Calu3 (cell line): ENCODE data around the gene SPHK2. TPM values are rescaled to one million over a fixed set of nuclear protein-coding genes. Genes with fewer than 3 reads are reported as not detected.

Experiments
- BruUV-seq: library from RNA; stranded (reverse); fragments of 400-500 nt; replicated peaks from 2 replicates; lab custom pipeline; 2021; lab: Mats Ljungman, UMichigan
- CTCF ChIA-PET: fragments of 300-600 bp; sonication (Branson Sonifier 250); formaldehyde crosslinking; loops from one replicate; lab custom pipeline; 2022; ENCODE audit warnings: antibody characterized with exemption; lab: Charles Lee
- DNase-seq: peaks from one replicate; pipeline ENCODE4 v3.0.0; 2022
- H3K27ac Mint-ChIP-seq: one replicate; pipeline ENCODE4 v1.8.0; 2022; ENCODE audit warnings: mixed read lengths; ENCODE audit not compliant: unreplicated experiment
- H3K27me3 Mint-ChIP-seq: one replicate; pipeline ENCODE4 v1.8.0; 2022; ENCODE audit warnings: mixed read lengths; ENCODE audit not compliant: unreplicated experiment
- H3K36me3 Mint-ChIP-seq: one replicate; pipeline ENCODE4 v1.8.0; 2022; ENCODE audit warnings: mild to moderate bottlenecking, moderate library complexity, mixed read lengths; ENCODE audit not compliant: insufficient read depth, unreplicated experiment
- H3K4me1 Mint-ChIP-seq: one replicate; pipeline ENCODE4 v1.8.0; 2022; ENCODE audit warnings: mild to moderate bottlenecking, low read depth, mixed read lengths; ENCODE audit not compliant: unreplicated experiment
- H3K4me3 Mint-ChIP-seq: one replicate; pipeline ENCODE4 v1.8.0; 2022; ENCODE audit warnings: mild to moderate bottlenecking, low read depth, moderate library complexity, mixed read lengths; ENCODE audit not compliant: unreplicated experiment
- H3K9me3 Mint-ChIP-seq: one replicate; pipeline ENCODE4 v1.8.0; 2022; ENCODE audit warnings: low read depth, mixed read lengths; ENCODE audit not compliant: unreplicated experiment
- intact Hi-C: fragments of 100-400 bp; cut with micrococcal nuclease; formaldehyde crosslinking; loops from one replicate; pipeline ENCODE4 v1.10.0; 2022; ENCODE audit not compliant: unreplicated experiment
- total RNA-seq: library from RNA; stranded (reverse); gene quantifications from 2 replicates; pipeline ENCODE4 v1.2.3, GENCODE V29; 2022
- TF ChIP-seq, protein P1 (sequence below): fragments of 200-600 bp; IDR thresholded peaks from one replicate; pipeline ENCODE4 v1.8.0; 2022; ENCODE audit warnings: antibody characterized with exemption; ENCODE audit not compliant: unreplicated experiment

Gene SPHK2
- total RNA-seq, 1 experiment from 2014 or later = 24.2 TPM

DNA sequence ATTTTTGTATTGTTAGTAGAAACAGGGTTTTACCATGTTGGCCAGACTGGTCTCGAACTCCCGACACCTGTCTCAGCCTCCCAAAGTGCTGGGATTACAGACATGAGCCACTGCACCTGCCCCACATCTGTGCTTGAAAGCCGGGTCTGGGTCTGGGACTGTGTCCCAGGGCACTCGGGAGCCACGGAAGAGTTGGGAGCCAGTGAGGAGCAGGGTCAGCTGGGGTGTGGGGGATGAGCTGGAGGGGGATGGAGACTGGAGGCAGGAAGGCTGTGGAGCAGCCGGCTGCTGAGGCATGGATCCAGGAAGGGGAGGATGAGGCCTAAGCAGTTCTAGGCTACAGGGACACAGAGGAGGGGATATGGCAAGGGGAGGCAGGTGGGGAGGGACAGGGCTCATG lies 23.5 kb upstream of the SPHK2 start:
- BruUV-seq = no TSS peak
- H3K36me3 Mint-ChIP-seq = peaks cover 4% of the 10 kb centered on the region
- no peak overlapping the region for H3K27ac Mint-ChIP-seq
- no peak for DNase-seq
- peaks cover 46% of the 10 kb centered on the region for H3K27me3 Mint-ChIP-seq
- no peaks in the 10 kb centered on the region for H3K4me1 Mint-ChIP-seq
- TF ChIP-seq, protein P1, sequence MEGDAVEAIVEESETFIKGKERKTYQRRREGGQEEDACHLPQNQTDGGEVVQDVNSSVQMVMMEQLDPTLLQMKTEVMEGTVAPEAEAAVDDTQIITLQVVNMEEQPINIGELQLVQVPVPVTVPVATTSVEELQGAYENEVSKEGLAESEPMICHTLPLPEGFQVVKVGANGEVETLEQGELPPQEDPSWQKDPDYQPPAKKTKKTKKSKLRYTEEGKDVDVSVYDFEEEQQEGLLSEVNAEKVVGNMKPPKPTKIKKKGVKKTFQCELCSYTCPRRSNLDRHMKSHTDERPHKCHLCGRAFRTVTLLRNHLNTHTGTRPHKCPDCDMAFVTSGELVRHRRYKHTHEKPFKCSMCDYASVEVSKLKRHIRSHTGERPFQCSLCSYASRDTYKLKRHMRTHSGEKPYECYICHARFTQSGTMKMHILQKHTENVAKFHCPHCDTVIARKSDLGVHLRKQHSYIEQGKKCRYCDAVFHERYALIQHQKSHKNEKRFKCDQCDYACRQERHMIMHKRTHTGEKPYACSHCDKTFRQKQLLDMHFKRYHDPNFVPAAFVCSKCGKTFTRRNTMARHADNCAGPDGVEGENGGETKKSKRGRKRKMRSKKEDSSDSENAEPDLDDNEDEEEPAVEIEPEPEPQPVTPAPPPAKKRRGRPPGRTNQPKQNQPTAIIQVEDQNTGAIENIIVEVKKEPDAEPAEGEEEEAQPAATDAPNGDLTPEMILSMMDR = no peak
- CTCF ChIA-PET = interaction anchor here (1.0 kb wide), 1 partner anchor 13 kb away, joined by 4 read pairs; no protein-coding TSS in a partner anchor
- H3K4me3 Mint-ChIP-seq = no peak overlapping the region
- H3K9me3 Mint-ChIP-seq = no peaks in the 10 kb centered on the region
- intact Hi-C loops = no loop called here

- TF ChIP-seq, protein P1 = no peak
- no TSS peak for BruUV-seq
- DNase-seq = no peak
- Mint-ChIP-seq H3K36me3 (peaks cover 4% of the 10 kb centered on the region), H3K27me3 (peaks cover 42% of the 10 kb centered on the region), H3K4me3 (no peak overlapping the region), H3K4me1 (no peaks in the 10 kb centered on the region), H3K9me3 (no peaks in the 10 kb centered on the region), H3K27ac (no peak overlapping the region)
- CTCF ChIA-PET = interaction anchor here (1.0 kb wide), 1 partner anchor 13 kb away, joined by 4 read pairs; no protein-coding TSS in a partner anchor
- intact Hi-C loops = no loop called here
Measured at GRCh38 chr19:48596237-48596636, 23.1 kb upstream of the SPHK2 start.

GRCh38 chr19:48596679-48597465 lies 22.4 kb upstream of the SPHK2 start:
- no peaks in the 10 kb centered on the region for H3K4me1 Mint-ChIP-seq
- CTCF ChIA-PET = interaction anchor here (0.6 kb wide), 1 partner anchor 304 kb away, joined by 3 read pairs; no protein-coding TSS in a partner anchor
- no TSS peak for BruUV-seq

DNA sequence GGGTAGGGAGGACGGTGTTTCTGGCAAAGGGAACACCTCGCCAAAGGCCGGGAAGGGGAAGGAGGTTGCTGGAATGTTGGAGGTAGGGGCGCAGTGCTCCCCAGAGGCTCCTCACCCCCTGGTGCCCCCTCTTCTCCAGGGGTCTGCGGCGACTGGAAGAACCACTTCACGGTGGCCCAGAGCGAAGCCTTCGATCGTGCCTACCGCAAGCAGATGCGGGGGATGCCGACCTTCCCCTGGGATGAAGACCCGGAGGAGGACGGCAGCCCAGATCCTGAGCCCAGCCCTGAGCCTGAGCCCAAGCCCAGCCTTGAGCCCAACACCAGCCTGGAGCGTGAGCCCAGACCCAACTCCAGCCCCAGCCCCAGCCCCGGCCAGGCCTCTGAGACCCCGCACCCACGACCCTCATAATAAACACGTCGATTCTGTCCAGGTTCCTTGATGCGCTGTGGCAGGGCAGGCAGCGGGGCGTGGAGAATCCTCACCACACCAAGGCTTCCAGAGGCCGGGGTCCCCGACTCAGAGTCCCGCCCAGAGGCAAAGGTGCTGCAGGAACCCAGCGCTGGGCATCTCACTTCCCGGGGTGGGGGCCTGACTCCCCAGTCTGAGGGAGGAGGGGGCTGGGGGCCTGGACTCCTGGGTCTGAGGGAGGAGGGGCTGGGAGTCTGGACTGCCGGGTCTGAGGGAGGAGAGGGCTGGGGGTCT lies 20.2 kb upstream of the SPHK2 start:
- H3K27ac Mint-ChIP-seq = no peak overlapping the region
- DNase-seq = no peak
- CTCF ChIA-PET = no interaction called here

More at GRCh38 chr19:48596679-48597465, 22.4 kb upstream of the SPHK2 start:
- TF ChIP-seq, protein P1 = no peak
- Mint-ChIP-seq H3K36me3 (peaks cover 4% of the 10 kb centered on the region), H3K27ac (no peak overlapping the region), H3K4me3 (no peak overlapping the region), H3K9me3 (no peaks in the 10 kb centered on the region), H3K27me3 (peaks cover 36% of the 10 kb centered on the region)
- no peak for DNase-seq
- intact Hi-C loops = no loop called here

More for the DNA sequence above, 20.2 kb upstream of the SPHK2 start:
- peaks cover 30% of the 10 kb centered on the region for H3K27me3 Mint-ChIP-seq
- H3K36me3 Mint-ChIP-seq = peaks cover 9% of the 10 kb centered on the region
- H3K4me3 Mint-ChIP-seq = no peak overlapping the region
- BruUV-seq = no TSS peak
- intact Hi-C loops = no loop called here
- TF ChIP-seq, protein P1 = no peak
- H3K4me1 Mint-ChIP-seq = no peaks in the 10 kb centered on the region
- no peaks in the 10 kb centered on the region for H3K9me3 Mint-ChIP-seq
